ENCODE data around the gene DOCK2. TPM values are rescaled to one million over a fixed set of nuclear protein-coding genes. Genes with fewer than 3 reads are reported as not detected.

The DOCK2 gene
- total and polyA plus RNA-seq, 2 donors (not counting 1 experiment from before 2014, with no cell fraction given), result 1.1 to 8.9 TPM

DNA sequence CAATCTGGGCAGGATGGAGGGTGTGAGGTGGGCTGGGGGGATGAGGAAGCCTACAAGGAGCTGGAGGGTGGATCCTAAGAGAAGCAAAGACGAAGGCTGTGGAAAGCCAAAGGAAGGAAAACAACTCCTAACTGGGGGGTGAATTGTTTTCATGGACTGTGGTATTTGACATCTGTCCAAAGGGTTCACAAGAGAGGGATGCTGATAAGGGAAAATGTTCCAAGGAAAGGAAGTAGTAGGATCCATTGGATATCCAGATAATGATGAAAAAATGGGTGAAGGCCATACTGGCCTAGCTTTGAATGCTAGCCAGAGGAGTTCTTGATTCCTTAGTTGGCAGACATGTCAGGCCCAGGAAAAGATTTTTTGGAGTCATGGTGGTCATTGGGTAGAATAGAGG is 416.8 kb downstream of the DOCK2 start:
- TF ChIP-seq CTCF (conservative IDR thresholded peaks at IDR 0.05 in 1 of 2, IDR thresholded peaks at IDR 0.05 in 1 of 2; ENCODE audit: low read depth in 1 of 2, low read length in 2 of 2), result no peak
- TF ChIP-seq EZH2 (IDR thresholded peaks at IDR 0.05; ENCODE audit: low read length, missing control alignments), result no peak
- no peak for DNase-seq (ENCODE audit: low read depth in 2 of 2)
- Histone ChIP-seq H3K79me2 (ENCODE audit: control insufficient read depth, insufficient read depth, low read length) (no peaks in the 10 kb centered on the region), H3K27ac (ENCODE audit: insufficient read depth, low read length) (no peak overlapping the region), H4K20me1 (ENCODE audit: control insufficient read depth, extremely low read depth, insufficient read depth, low read length) (no peaks in the 10 kb centered on the region), H3K36me3 (ENCODE audit: control insufficient read depth, insufficient read depth, low read length) (no peaks in the 10 kb centered on the region), H3K4me2 (ENCODE audit: extremely low read depth, insufficient read depth, low read length) (no peak overlapping the region), H2AFZ (ENCODE audit: low read length) (no peak overlapping the region), H3K27me3 (ENCODE audit: control insufficient read depth, insufficient read depth, low read length) (no peaks in the 10 kb centered on the region), H3K9ac (ENCODE audit: insufficient read depth, low read length) (no peak overlapping the region), H3K9me3 (ENCODE audit: control insufficient read depth, insufficient read depth, low read depth, low read length) (no peaks in the 10 kb centered on the region), H3K4me1 (ENCODE audit: control insufficient read depth, extremely low read depth, insufficient read depth, low read length) (no peaks in the 10 kb centered on the region), H3K4me3 (replicated peaks in 1 of 4; ENCODE audit: control extremely low read depth in 1 of 4, insufficient read depth in 1 of 4, low read depth in 3 of 4, low read length in 4 of 4) (no peak overlapping the region)

DNA sequence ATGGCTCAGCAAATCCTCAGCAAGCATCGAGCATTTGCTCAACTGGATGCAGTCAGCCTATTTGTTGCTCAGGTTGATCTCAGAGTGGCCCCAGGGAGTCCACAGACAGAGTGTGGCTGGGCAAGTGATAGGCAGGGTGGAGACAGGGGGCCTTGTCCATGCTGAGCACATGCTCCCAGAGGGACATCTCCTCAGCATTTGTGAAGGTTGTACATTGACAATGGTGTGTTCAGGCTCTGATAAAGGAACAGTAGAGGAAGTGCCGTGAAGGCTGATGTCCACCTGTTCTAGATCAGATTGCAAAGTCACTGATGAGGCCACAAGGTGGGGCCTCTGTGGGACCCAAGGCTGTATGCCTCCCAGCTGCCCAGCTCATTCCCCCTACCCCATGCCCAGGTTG is 418.5 kb downstream of the DOCK2 start:
- Histone ChIP-seq H3K27ac (ENCODE audit: insufficient read depth, low read length) (no peak overlapping the region), H3K4me1 (ENCODE audit: control insufficient read depth, extremely low read depth, insufficient read depth, low read length) (no peaks in the 10 kb centered on the region), H3K9me3 (ENCODE audit: control insufficient read depth, insufficient read depth, low read depth, low read length) (no peaks in the 10 kb centered on the region), H3K79me2 (ENCODE audit: control insufficient read depth, insufficient read depth, low read length) (no peaks in the 10 kb centered on the region), H3K4me2 (ENCODE audit: extremely low read depth, insufficient read depth, low read length) (no peak overlapping the region), H3K9ac (ENCODE audit: insufficient read depth, low read length) (no peak overlapping the region), H2AFZ (ENCODE audit: low read length) (no peak overlapping the region), H3K27me3 (ENCODE audit: control insufficient read depth, insufficient read depth, low read length) (no peaks in the 10 kb centered on the region), H3K4me3 (replicated peaks in 1 of 4; ENCODE audit: control extremely low read depth in 1 of 4, insufficient read depth in 1 of 4, low read depth in 3 of 4, low read length in 4 of 4) (no peak overlapping the region), H4K20me1 (ENCODE audit: control insufficient read depth, extremely low read depth, insufficient read depth, low read length) (no peaks in the 10 kb centered on the region), H3K36me3 (ENCODE audit: control insufficient read depth, insufficient read depth, low read length) (no peaks in the 10 kb centered on the region)
- DNase-seq (ENCODE audit: low read depth in 2 of 2), result no peak
- TF ChIP-seq CTCF (conservative IDR thresholded peaks at IDR 0.05 in 1 of 2, IDR thresholded peaks at IDR 0.05 in 1 of 2; ENCODE audit: low read depth in 1 of 2, low read length in 2 of 2), result no peak
- TF ChIP-seq EZH2 (IDR thresholded peaks at IDR 0.05; ENCODE audit: low read length, missing control alignments), result no peak

DNA sequence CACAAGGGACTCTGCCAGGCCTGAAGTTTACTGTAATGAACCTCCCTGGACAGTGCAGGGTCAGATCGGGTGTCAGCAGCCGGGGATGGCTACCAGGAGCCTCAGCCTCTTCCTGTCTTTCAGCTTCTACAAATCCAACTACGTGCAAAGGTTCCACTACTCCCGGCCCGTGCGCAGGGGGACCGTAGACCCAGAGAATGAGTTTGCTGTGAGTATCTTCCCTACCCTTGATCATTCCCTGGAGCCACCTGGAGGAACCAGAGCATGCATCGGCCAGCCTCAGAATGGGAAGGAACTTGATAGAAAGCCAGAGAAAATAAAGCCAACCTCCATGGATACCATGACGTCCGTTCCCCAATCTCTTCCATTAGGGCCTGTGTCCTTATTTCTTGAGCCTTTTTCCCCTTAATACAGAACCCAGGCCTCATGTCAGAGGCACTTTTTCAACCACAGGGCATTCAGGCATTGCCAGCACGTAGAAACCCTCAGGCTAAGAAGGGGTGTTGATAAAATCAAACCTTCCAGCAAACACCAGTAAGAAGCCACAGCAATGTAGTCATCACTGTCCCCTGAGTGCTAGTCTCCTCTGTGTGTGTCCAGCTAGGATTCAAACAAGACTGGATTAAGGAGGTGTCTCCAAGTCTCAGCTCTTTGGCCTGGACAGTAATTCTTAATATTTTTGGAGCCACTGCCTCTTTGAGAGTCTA is 419.6 kb downstream of the DOCK2 start:
- no peaks in the 10 kb centered on the region for H3K79me2 ChIP-seq (ENCODE audit: control insufficient read depth, insufficient read depth, low read length)
- H3K4me3 ChIP-seq (replicated peaks in 1 of 4; ENCODE audit: control extremely low read depth in 1 of 4, insufficient read depth in 1 of 4, low read depth in 3 of 4, low read length in 4 of 4), result no peak overlapping the region
- no peak overlapping the region for H3K27ac ChIP-seq (ENCODE audit: insufficient read depth, low read length)
- no peaks in the 10 kb centered on the region for H3K4me1 ChIP-seq (ENCODE audit: control insufficient read depth, extremely low read depth, insufficient read depth, low read length)
- no peak for DNase-seq (ENCODE audit: low read depth in 2 of 2)
- no peaks in the 10 kb centered on the region for H4K20me1 ChIP-seq (ENCODE audit: control insufficient read depth, extremely low read depth, insufficient read depth, low read length)
- TF ChIP-seq CTCF (conservative IDR thresholded peaks at IDR 0.05 in 1 of 2, IDR thresholded peaks at IDR 0.05 in 1 of 2; ENCODE audit: low read depth in 1 of 2, low read length in 2 of 2) (no peak), EZH2 (IDR thresholded peaks at IDR 0.05; ENCODE audit: low read length, missing control alignments) (no peak)
- no peak overlapping the region for H3K4me2 ChIP-seq (ENCODE audit: extremely low read depth, insufficient read depth, low read length)
- no peaks in the 10 kb centered on the region for H3K9me3 ChIP-seq (ENCODE audit: control insufficient read depth, insufficient read depth, low read depth, low read length)
- no peaks in the 10 kb centered on the region for H3K36me3 ChIP-seq (ENCODE audit: control insufficient read depth, insufficient read depth, low read length)
- no peak overlapping the region for H2AFZ ChIP-seq (ENCODE audit: low read length)
- no peak overlapping the region for H3K9ac ChIP-seq (ENCODE audit: insufficient read depth, low read length)
- H3K27me3 ChIP-seq (ENCODE audit: control insufficient read depth, insufficient read depth, low read length), result no peaks in the 10 kb centered on the region

All from fibroblast of lung (primary cell).